PC-9 (cell line): ENCODE data around the gene TNFRSF1B.

Experiments
- CTCF ChIP-seq: fragments of 200-600 bp; sonication (generic); conservative IDR thresholded peaks from 2 replicates; pipeline ENCODE4 v1.6.1; 2017; ENCODE audit warnings: mixed run types, antibody characterized with exemption, mild to moderate bottlenecking, moderate library complexity
- EZH2 ChIP-seq: fragments of 200-600 bp; sonication (generic); IDR thresholded peaks from 2 replicates; pipeline ENCODE4 v1.8.0; 2017; ENCODE audit warnings: antibody characterized with exemption, low read depth

DNA sequence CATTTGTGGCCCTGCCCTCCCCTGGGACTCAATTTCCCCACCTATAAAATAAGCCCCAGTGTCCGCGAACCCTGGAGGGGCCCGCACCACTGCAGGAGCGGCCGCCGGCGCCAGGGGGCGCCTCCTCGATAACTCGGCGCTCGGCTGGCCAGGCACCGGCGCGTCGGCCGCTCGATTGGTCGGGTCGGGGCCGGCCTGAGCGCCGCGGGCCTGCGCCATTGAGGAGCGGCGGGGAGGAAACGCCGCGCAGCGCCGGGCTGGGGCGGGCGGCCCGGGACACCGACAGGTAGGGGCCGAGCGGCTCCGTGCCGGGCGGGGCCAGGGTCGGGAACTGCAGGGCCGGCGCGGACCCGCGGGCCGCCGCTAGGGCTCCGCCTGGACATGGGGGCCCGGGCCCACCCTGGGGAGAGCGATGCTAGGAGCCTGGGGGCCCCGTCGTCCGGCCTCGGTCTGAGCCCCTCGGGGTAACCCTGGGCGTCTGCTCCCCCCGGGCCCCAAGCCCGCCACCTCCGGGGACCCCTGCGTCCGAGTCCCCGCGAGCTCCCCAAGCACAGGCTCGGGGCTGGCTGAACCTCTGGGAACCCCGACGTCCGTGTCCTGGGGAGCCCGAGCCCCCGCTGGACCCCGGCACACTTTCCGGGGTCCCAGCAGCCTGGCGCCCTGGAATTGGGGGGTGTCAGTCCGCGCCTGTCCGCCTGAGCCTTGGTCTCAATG lies 63.2 kb downstream of the TNFRSF1B start, which contains the start of gene VPS13D:
- TF ChIP-seq EZH2 (no peak), CTCF (peak; percentile 72)
